H1 (cell line): ENCODE measurements around the gene DSCAM. TPM values are rescaled to one million over a fixed set of nuclear protein-coding genes. Genes with fewer than 3 reads are reported as not detected.

ENCODE experiments used
- CTCF ChIA-PET: fragments of 300-600 bp; sonication (Branson Sonifier 250); formaldehyde crosslinking; loops from one replicate; lab custom pipeline; 2021; ENCODE audit not compliant: partially characterized antibody; lab: Charles Lee
- POLR2A ChIA-PET: fragments of 300-600 bp; sonication (Branson Sonifier 250); formaldehyde crosslinking; loops from one replicate; lab custom pipeline; 2021; ENCODE audit warnings: inconsistent platforms; ENCODE audit not compliant: partially characterized antibody; lab: Charles Lee
- DNase-seq, 2 experiments: peaks; one replicate each; pipeline versions ENCODE4 v3.0.0 to v3.0.0-alpha.2; 2010 to 2022; ENCODE audit warnings: low spot score in 2 of 2, low read depth in 1 of 2, mixed read lengths in 1 of 2
- FAIRE-seq: peaks from 2 replicates; lab custom pipeline; 2011; peaks lifted over from hg19 to GRCh38; lab: Jason Lieb, UNC
- H2AFZ ChIP-seq: 2 replicates; pipeline ENCODE4 v1.8.1; 2012; ENCODE audit warnings: low read length, inconsistent platforms
- H2AK5ac ChIP-seq: 2 replicates; pipeline ENCODE4 v1.6.1; 2013; ENCODE audit warnings: low read depth, low read length
- H2BK120ac ChIP-seq: replicated peaks from 2 replicates; pipeline ENCODE3; 2013; ENCODE audit warnings: low read depth, low read length, inconsistent platforms
- H2BK12ac ChIP-seq: 2 replicates; pipeline ENCODE4 v1.6.1; 2013; ENCODE audit warnings: low read depth, low read length
- H2BK15ac ChIP-seq: 2 replicates; pipeline ENCODE4 v1.6.1; 2013; ENCODE audit warnings: low read length
- H2BK20ac ChIP-seq: 2 replicates; pipeline ENCODE4 v1.6.1; 2013; ENCODE audit warnings: low read length
- H2BK5ac ChIP-seq: 2 replicates; pipeline ENCODE4 v1.6.1; 2013; ENCODE audit warnings: low read depth, low read length
- H3K14ac ChIP-seq: 2 replicates; pipeline ENCODE4 v1.6.1; 2013; ENCODE audit warnings: inconsistent platforms; ENCODE audit not compliant: insufficient read length
- H3K18ac ChIP-seq: 2 replicates; pipeline ENCODE4 v1.6.1; 2013; ENCODE audit warnings: low read length; ENCODE audit errors: extremely low read depth
- H3K23ac ChIP-seq: 2 replicates; pipeline ENCODE4 v1.6.1; 2013; ENCODE audit warnings: inconsistent platforms; ENCODE audit not compliant: insufficient read length
- H3K23me2 ChIP-seq: 2 replicates; pipeline ENCODE4 v1.6.1; 2013; ENCODE audit warnings: low read depth, low read length
- H3K27ac ChIP-seq: 2 replicates; pipeline ENCODE4 v1.6.1; 2011; ENCODE audit warnings: low read depth, low read length, inconsistent platforms
- H3K27me3 ChIP-seq, 4 experiments: replicated peaks in 1 of 4; 1 replicate in 1 of 4; 2 replicates in 3 of 4; pipeline versions ENCODE4 v1.6.1 to v1.8.1; 2011 to 2013; ENCODE audit warnings: low read length in 3 of 4, mild to moderate bottlenecking in 3 of 4, inconsistent platforms in 2 of 4, mixed read lengths in 2 of 4, moderate library complexity in 1 of 4; ENCODE audit not compliant: control insufficient read depth in 3 of 4, insufficient read depth in 3 of 4; ENCODE audit errors: extremely low read depth in 1 of 4
- H3K36me3 ChIP-seq, 4 experiments: 2 replicates each; pipeline versions ENCODE4 v1.6.1 to v1.8.1; 2011 to 2013; ENCODE audit warnings: mild to moderate bottlenecking in 4 of 4, low read length in 3 of 4, moderate library complexity in 2 of 4, control low read depth in 1 of 4, inconsistent platforms in 1 of 4; ENCODE audit not compliant: insufficient read depth in 4 of 4, control insufficient read depth in 2 of 4
- H3K4ac ChIP-seq: replicated peaks from 2 replicates; pipeline ENCODE3; 2013; ENCODE audit warnings: low read length, low read depth, mixed read lengths, inconsistent platforms; ENCODE audit not compliant: insufficient read length
- H3K4me1 ChIP-seq, 4 experiments: replicated peaks in 1 of 4; 1 replicate in 1 of 4; 2 replicates in 3 of 4; pipeline versions ENCODE4 v1.6.1 to v1.8.1; 2011 to 2013; ENCODE audit warnings: low read length in 3 of 4, inconsistent platforms in 2 of 4, mixed read lengths in 1 of 4; ENCODE audit not compliant: insufficient read depth in 4 of 4, control insufficient read depth in 3 of 4
- H3K4me2 ChIP-seq, 2 experiments: 2 replicates each; pipeline versions ENCODE4 v1.6.1 to v1.8.1; 2011 to 2013; ENCODE audit warnings: low read depth in 2 of 2, low read length in 2 of 2, control low read depth in 1 of 2, inconsistent platforms in 1 of 2, mild to moderate bottlenecking in 1 of 2; ENCODE audit not compliant: insufficient read depth in 1 of 2
- H3K4me3 ChIP-seq, 4 experiments: fragments of 200-600, 300-600 bp in 1 of 4; sonication (generic), shearing (Covaris generic), sonication (Bioruptor Twin) in 1 of 4; 2 replicates each; pipeline versions ENCODE4 v1.5.1 to v1.8.1; 2011 to 2016; ENCODE audit warnings: low read length in 4 of 4, low read depth in 3 of 4, control low read depth in 2 of 4, inconsistent platforms in 2 of 4, mild to moderate bottlenecking in 2 of 4, mixed read lengths in 1 of 4, moderate library complexity in 1 of 4; ENCODE audit not compliant: insufficient read depth in 2 of 4; ENCODE audit errors: extremely low read depth in 1 of 4
- H3K56ac ChIP-seq: replicated peaks from 2 replicates; pipeline ENCODE3; 2013; ENCODE audit warnings: low read depth, mild to moderate bottlenecking, mixed read lengths, low read length, inconsistent platforms; ENCODE audit not compliant: insufficient read length
- H3K79me1 ChIP-seq: 2 replicates; pipeline ENCODE4 v1.6.1; 2013; ENCODE audit warnings: low read depth, low read length, control low read depth
- H3K79me2 ChIP-seq, 2 experiments: 2 replicates each; pipeline versions ENCODE4 v1.6.1 to v1.8.1; 2012 to 2013; ENCODE audit warnings: low read length in 2 of 2, mild to moderate bottlenecking in 2 of 2, inconsistent platforms in 1 of 2; ENCODE audit not compliant: insufficient read depth in 2 of 2, control insufficient read depth in 1 of 2
- H3K9ac ChIP-seq, 4 experiments: replicated peaks in 1 of 4; 1 replicate in 1 of 4; 2 replicates in 3 of 4; pipeline versions ENCODE4 v1.6.1 to v1.8.1; 2011 to 2013; ENCODE audit warnings: low read depth in 3 of 4, low read length in 3 of 4, control low read depth in 2 of 4, mild to moderate bottlenecking in 2 of 4, moderate library complexity in 2 of 4, inconsistent platforms in 1 of 4; ENCODE audit errors: extremely low read depth in 1 of 4
- H3K9me3 ChIP-seq, 2 experiments: 2 replicates each; pipeline versions ENCODE4 v1.6.1 to v1.8.1; 2012 to 2013; ENCODE audit warnings: mild to moderate bottlenecking in 2 of 2, moderate library complexity in 2 of 2, control low read depth in 1 of 2, inconsistent platforms in 1 of 2, low read depth in 1 of 2, low read length in 1 of 2, mixed read lengths in 1 of 2; ENCODE audit not compliant: insufficient read depth in 2 of 2
- H4K20me1 ChIP-seq, 2 experiments: replicated peaks in 1 of 2; 2 replicates each; pipeline versions ENCODE3 to v1.8.1; 2011 to 2013; ENCODE audit warnings: inconsistent platforms in 2 of 2, low read length in 2 of 2, mild to moderate bottlenecking in 1 of 2; ENCODE audit not compliant: insufficient read depth in 2 of 2, control insufficient read depth in 1 of 2
- H4K5ac ChIP-seq: 2 replicates; pipeline ENCODE4 v1.6.1; 2013; ENCODE audit warnings: low read length, low read depth, mixed read lengths, inconsistent platforms; ENCODE audit not compliant: insufficient read length
- H4K8ac ChIP-seq: 2 replicates; pipeline ENCODE4 v1.8.0; 2013; ENCODE audit warnings: mild to moderate bottlenecking, moderate library complexity, low read length, inconsistent platforms; ENCODE audit not compliant: insufficient read depth; ENCODE audit errors: extremely low read depth
- H4K91ac ChIP-seq: replicated peaks from 2 replicates; pipeline ENCODE3; 2013; ENCODE audit warnings: low read length, mixed read lengths, inconsistent platforms; ENCODE audit not compliant: insufficient read length
- ASH2L ChIP-seq: fragments of 200-600, 300-600 bp; sonication (generic); IDR thresholded peaks from one replicate; pipeline ENCODE4 v1.7.1; 2017; ENCODE audit warnings: low read length
- BRCA1 ChIP-seq: IDR thresholded peaks from 2 replicates; pipeline ENCODE4 v1.6.1; 2012; ENCODE audit warnings: low read depth, low read length, improper control_type of control experiment
- CBX8 ChIP-seq: fragments of 300-800, 300-1000 bp; sonication (generic); IDR thresholded peaks from 2 replicates; pipeline ENCODE4 v1.7.1; 2016; ENCODE audit warnings: low read depth, low read length, borderline replicate concordance
- CHD1 ChIP-seq: IDR thresholded peaks from 2 replicates; pipeline ENCODE4 v1.6.1; 2012; ENCODE audit warnings: low read depth, low read length, improper control_type of control experiment
- CTBP2 ChIP-seq: IDR thresholded peaks from 2 replicates; pipeline ENCODE4 v1.7.0; 2011; ENCODE audit warnings: borderline replicate concordance, mild to moderate bottlenecking, moderate library complexity, mixed read lengths, low read length; ENCODE audit not compliant: insufficient read depth, insufficient read length
- EGR1 ChIP-seq: IDR thresholded peaks from 2 replicates; pipeline ENCODE4 v1.6.1; 2011; ENCODE audit warnings: low read depth, low read length, borderline replicate concordance
- FOSL1 ChIP-seq: IDR thresholded peaks from 2 replicates; pipeline ENCODE4 v1.6.1; 2011; ENCODE audit warnings: mild to moderate bottlenecking, low read depth, low read length, moderate library complexity; ENCODE audit not compliant: insufficient read depth
- GABPA ChIP-seq: IDR thresholded peaks from 2 replicates; pipeline ENCODE4 v1.6.1; 2011; ENCODE audit warnings: mild to moderate bottlenecking, low read length, moderate library complexity, borderline replicate concordance; ENCODE audit not compliant: insufficient read depth
- MAFK ChIP-seq: IDR thresholded peaks from 2 replicates; pipeline ENCODE4 v1.6.1; 2012; ENCODE audit warnings: low read depth, mild to moderate bottlenecking, improper control_type of control experiment, low read length
- RFX5 ChIP-seq: IDR thresholded peaks from 2 replicates; pipeline ENCODE4 v1.6.1; 2011; ENCODE audit warnings: low read depth, low read length, improper control_type of control experiment, borderline replicate concordance
- SIN3A ChIP-seq, 2 experiments: IDR thresholded peaks in 1 of 2; conservative IDR thresholded peaks in 1 of 2; 2 replicates each; pipeline ENCODE4 v1.6.1; 2011 to 2012; ENCODE audit warnings: low read length in 2 of 2, improper control_type of control experiment in 1 of 2, low read depth in 1 of 2, mild to moderate bottlenecking in 1 of 2
- SIRT6 ChIP-seq: IDR thresholded peaks from one replicate; pipeline ENCODE4 v1.7.1; 2012; ENCODE audit warnings: low read length, inconsistent platforms
- WGBS, 2 experiments: shearing (Covaris generic) in 1 of 2; methylation state at CpG; one replicate each; pipeline versions ENCODE4 v1.1.6 to v1.1.7; 2013 to 2015; ENCODE audit warnings: low lambda C conversion rate in 2 of 2, mixed read lengths in 2 of 2, inconsistent platforms in 1 of 2, low coverage in 1 of 2, missing lambda C conversion rate in 1 of 2; ENCODE audit not compliant: insufficient replicate concordance in 2 of 2, insufficient coverage in 1 of 2, insufficient read length in 1 of 2; ENCODE audit errors: extremely low coverage in 1 of 2, missing lambda C conversion rate in 1 of 2; 5-methylcytosine and 5-hydroxymethylcytosine counted together
- polyA plus RNA-seq, 7 experiments: library from polyadenylated mRNA; depleted of rRNA in 3 of 7; stranded (reverse) in 5 of 7; unstranded in 2 of 7; fragments of >200 nt in 5 of 7; fragments of 200-250 nt in 2 of 7; gene quantifications; 1 replicate in 5 of 7; 2 replicates in 1 of 7; 4 replicates in 1 of 7; pipeline versions ENCODE4 v1.2.1 to v1.2.3, GENCODE V29; 2011 to 2013; ENCODE audit warnings: missing spikeins in 2 of 7, mixed read lengths in 2 of 7
- total RNA-seq: library from RNA; stranded (reverse); fragmentation: NEBNext Ultra II Directional; extraction: Animal tissue kit (Norgen Biotek cat#: 25700); gene quantifications from 2 replicates; pipeline ENCODE4 v1.2.1, GENCODE V29; 2021
- TF ChIP-seq, protein P1 (sequence below): IDR thresholded peaks from 2 replicates; pipeline ENCODE4 v1.6.1; 2012; ENCODE audit warnings: inconsistent platforms
- TF ChIP-seq, protein P2 (sequence below): IDR thresholded peaks from 2 replicates; pipeline ENCODE4 v1.6.1; 2012; ENCODE audit warnings: inconsistent platforms

DSCAM gene
- total and polyA plus RNA-seq, 2 of the 8 experiments (the other 6 are each of a cell fraction or from before 2014, with no cell fraction given) = 0.02 to 0.15 TPM

DNA sequence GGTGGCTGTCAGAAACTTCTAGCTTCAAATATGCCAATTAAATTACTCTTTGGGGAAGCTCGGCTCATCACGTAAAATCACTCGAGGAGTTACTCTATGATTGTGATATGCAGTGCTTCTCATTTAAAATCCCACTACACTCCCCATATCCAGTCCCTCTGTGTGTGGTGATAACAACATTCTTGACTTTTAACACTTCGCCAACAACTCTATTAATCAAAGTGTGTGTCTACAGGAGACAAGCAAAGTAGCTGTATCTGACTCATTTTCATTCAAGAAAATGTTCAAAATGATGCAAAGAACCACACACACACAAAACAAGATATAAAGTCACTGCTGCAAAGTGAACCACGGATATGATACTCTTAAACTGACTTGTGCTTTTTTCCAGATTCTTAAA lies 341.3 kb downstream of the DSCAM start:
- POLR2A ChIA-PET = no interaction called here
- Histone ChIP-seq H2AK5ac (no peak overlapping the region), H3K36me3 (no peaks in the 10 kb centered on the region), H4K20me1 (no peaks in the 10 kb centered on the region), H3K4me1 (no peaks in the 10 kb centered on the region), H3K14ac (no peak overlapping the region), H3K56ac (no peak overlapping the region), H2BK20ac (no peak overlapping the region), H2BK120ac (no peak overlapping the region), H3K27ac (no peak overlapping the region), H3K4ac (no peak overlapping the region), H2AFZ (no peak overlapping the region), H4K8ac (no peak overlapping the region), H3K79me2 (no peaks in the 10 kb centered on the region), H4K91ac (no peak overlapping the region), H3K27me3 (no peaks in the 10 kb centered on the region), H4K5ac (no peak overlapping the region), H2BK5ac (no peak overlapping the region), H3K23ac (no peak overlapping the region), H3K9me3 (no peaks in the 10 kb centered on the region), H2BK12ac (no peak overlapping the region), H3K4me2 (no peak overlapping the region), H3K4me3 (no peak overlapping the region), H3K18ac (no peak overlapping the region), H3K9ac (no peak overlapping the region), H3K23me2 (no peaks in the 10 kb centered on the region), H3K79me1 (no peaks in the 10 kb centered on the region), H2BK15ac (no peak overlapping the region)
- 87% methylated on average over 5 of the region's 5 CpGs; no CpG with 5 or more reads in 1 of the 2 experiments for WGBS, 2 experiments
- FAIRE-seq = no peak
- no peak for DNase-seq
- TF ChIP-seq CHD1 (no peak), RFX5 (no peak), EGR1 (no peak), FOSL1 (no peak), MAFK (no peak), GABPA (no peak), BRCA1 (no peak), SIRT6 (no peak), CTBP2 (no peak), CBX8 (no peak), SIN3A (conservative IDR thresholded peaks at IDR 0.05 in 1 of 2, IDR thresholded peaks at IDR 0.05 in 1 of 2; ENCODE audit: low read depth in 1 of 2, low read length in 2 of 2) (no peak), ASH2L (no peak)
- TF ChIP-seq, protein P1, sequence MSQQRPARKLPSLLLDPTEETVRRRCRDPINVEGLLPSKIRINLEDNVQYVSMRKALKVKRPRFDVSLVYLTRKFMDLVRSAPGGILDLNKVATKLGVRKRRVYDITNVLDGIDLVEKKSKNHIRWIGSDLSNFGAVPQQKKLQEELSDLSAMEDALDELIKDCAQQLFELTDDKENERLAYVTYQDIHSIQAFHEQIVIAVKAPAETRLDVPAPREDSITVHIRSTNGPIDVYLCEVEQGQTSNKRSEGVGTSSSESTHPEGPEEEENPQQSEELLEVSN = no peak
- TF ChIP-seq, protein P2, sequence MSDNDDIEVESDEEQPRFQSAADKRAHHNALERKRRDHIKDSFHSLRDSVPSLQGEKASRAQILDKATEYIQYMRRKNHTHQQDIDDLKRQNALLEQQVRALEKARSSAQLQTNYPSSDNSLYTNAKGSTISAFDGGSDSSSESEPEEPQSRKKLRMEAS = no peak
- CTCF ChIA-PET = interaction anchor here (0.9 to 1.3 kb wide), 2 partner anchors 18 to 38 kb away, joined by 3 to 6 read pairs; no protein-coding TSS in a partner anchor
